Stimulated activated CD4-positive, alpha-beta T cell treated with anti-CD3 and anti-CD28 coated beads, Interleukin-12 subunit alpha, Interleukin-12 subunit beta, amount 100 ng/mL, for 48 hours (primary cell): ENCODE results near the gene TMIE.
"Not testable (repeated sequence)": the region's sequence is repeated elsewhere in the genome, so short reads cannot be mapped to it uniquely, and the experiment has no call there.

Experiments
- DNase-seq, 3 donors: peaks; one replicate each; pipeline ENCODE4 v3.0.0-alpha.2; 2020; ENCODE audit warnings: low read depth in 2 of 3, low spot score in 1 of 3

TMIE gene

DNA sequence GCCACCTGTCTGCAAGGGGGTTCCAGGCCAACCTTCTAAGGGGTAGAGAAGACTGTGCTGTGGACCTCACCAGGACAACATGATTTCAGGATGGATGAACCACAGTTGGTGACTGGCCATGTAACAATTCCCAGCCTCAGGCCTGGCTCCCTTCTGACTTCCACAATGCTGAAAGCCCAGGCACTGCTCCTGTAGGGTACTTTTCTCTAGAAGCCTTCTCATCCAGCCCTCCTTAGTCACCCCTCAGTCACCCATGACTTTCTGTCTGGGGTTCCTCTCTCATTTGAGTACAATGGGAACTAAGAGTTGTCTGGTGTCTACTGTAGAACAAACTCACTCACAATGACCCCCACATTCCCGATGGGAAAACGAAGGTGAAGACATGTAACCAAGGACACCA lies 16.3 kb upstream of the TMIE start:
- no peak for DNase-seq

DNA sequence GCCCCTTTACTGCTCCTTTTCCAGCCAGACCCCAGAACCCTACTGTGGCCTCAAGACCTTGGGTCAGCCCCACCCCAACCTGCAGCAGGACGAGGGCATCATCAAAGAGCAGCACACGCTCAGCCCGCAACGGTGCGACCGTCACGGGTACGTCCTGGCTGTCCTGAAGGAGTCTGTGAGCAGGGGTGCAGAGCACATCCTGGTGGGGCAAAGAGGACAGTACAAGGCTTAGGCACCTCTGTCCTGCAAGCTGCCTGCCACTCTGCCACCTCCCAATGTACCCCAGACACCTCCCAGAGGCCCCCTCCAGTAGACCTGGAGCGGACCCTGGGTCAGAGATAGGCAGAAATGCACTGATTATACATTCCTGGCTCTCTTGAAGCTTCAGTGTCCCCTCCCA lies 15.7 kb upstream of the TMIE start:
- DNase-seq = no peak

DNA sequence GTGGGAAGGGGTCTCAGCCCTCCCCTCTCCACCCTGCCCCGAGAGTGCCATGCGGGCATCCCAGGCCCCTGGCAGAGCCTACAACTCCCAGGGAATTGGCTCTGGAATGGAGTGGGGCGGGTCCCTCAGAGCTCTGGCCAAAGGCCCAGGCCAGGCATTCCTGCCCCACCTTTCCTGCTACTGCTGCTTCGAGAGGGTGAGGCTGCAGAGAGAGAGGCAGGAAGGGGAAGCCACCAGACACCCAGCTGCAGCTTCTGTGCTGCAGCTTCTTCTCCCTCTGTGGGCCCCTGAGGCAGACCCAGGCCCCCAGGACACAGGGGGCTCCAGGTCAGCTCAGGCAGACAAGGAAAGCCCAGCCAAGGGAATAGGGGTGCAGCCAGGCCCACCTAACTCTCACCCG lies 10.4 kb upstream of the TMIE start:
- DNase-seq = no peak

DNA sequence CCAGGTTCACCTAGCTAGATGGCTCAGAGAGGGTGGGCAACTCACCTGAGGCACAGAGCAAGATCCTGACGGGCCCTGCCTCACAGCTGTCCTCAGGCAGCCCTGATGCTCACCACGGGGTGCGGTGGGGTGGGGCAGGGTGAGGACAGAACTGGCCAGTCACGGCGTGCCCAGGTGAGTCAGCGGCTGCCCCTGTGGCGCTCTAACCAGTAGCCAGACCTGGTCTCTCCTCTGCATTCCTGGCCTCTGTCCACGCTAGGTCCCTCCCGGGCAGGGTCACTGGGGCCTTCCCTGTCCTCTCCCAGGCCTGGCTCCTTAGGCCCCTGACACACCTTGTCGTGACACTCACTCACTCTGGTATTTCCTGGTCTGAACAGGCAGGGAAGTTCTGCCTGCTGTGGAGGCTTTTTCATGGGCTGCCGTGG lies 8.6 kb upstream of the TMIE start:
- no peak for DNase-seq

DNA sequence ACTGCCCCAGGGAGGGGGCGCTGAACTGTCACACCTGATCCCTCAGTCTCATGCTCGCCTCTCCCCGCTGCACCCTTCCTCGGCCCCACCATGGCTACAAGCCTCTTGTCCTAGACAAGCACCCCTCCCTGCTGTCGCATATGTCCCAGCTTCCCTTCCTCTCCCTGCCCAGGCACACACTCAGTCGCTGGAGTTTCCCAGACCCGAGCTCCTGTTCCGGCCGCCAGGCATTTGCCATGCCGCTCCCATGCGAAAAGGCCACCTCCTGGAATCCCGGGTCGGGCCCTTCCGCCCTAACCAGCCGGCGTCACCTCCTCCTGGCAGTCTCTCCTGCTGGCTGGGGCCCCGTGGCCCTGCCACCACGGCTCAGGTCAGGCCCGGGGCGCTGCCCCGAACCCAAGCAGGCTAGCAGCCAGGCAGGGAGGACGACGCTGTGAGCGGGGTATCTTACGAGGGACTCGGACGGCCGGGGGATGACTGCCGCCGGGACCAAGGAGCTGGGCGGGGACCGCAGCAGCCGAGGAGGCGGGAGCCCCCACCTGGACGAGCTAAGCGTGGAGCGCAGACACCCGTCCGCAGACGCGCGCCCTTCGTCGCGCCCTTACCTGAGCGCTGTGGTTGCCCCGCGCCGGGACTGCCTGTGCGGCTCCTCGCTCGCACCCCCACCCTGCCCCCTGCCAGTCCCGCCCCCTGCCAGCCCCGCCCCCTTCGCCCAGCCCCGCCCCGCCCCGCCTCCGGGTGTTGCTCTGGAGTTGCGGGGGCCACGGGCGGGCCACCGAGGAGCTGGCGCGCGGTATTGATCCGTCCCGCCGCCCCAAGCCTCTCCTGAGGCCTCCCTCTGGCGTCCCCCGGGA lies 7.9 kb upstream of the TMIE start, which contains the start of gene ALS2CL:
TSS of gene ALS2CL (minus strand) at position 642 of the 854 bp plus-strand sequence. CDS start 4,239 bp downstream, outside the sequence.
- peak; percentile 23 to 46 (median 38) for DNase-seq

DNA sequence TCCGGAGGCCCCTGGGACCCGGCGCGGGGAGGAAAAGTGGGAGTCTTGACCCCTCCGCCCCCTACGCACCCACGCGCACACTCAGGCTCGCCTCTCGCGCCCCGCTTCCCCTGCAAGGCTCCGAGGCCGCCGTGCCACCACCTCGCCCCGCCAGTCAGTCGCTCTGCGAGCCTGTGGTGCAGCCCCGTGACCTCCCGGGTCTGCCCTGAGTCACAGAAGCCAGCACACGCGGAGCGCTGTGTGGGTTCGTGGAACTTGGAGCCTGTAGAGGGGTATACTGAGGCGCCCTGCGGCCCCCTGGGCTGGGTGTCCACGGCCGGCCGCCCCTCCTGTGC lies 7.3 kb upstream of the TMIE start:
- DNase-seq = peak in 2 of 3 donors; percentile 21 to 26

DNA sequence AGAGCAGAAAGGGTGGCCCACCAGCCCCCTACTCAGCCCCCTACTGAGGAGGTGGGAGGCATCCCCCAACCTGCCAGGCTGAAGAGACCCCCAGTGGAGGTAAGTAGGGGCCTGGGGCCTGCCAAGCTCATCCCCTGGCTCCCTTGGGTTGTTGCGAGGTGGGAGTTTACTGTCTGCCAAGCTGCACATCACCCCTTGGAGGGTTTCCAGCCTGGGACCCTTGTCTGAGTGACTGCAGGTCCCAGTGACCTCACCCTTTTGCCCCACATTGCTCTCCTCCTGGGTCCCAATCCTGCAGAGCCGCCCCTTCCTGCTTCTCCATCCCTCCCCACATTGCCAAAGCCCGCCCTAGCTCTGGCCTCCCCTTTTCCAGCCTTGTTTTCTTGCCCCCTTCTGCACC lies 6.7 kb upstream of the TMIE start:
- no peak for DNase-seq

DNA sequence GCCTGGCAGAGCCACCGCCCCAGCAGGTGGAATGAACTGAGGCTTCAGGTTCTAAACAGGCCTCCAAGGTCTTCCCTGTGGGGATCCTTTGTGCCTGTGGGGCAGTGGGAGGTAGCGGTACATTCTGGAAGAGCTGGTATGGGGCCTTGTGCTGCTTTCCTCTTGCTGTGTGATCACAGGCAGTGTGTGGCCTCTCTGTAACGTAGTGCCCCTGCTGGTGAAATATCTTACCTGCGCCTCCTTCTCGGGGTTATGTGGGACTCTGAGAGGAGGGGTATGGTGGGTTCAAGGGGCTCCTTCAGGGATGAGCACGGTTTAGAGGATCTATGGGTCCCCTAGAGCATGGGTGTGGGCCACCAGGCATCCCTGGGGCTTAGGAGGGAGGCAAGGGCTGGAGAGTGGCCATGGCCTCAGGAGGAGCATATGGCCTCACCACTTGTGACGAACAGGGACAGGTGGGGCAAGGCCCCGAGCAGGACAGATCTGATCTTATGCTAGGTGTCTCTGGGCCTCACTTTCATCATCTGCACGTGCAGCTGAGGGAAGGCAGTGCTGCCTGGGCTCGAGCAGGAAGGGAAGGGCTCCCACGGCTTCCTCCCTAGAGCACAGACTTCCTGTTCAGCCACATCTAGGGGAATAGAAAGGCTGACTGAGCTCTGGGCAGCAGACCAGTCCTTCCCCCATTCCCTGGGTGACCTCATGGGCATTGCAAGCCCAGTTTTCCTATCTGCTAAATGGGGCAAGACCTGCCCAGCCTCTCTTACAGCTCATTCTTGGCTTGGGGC lies 5.8 kb upstream of the TMIE start:
- peak in 2 of 3 donors; percentile 39 to 46 for DNase-seq

DNA sequence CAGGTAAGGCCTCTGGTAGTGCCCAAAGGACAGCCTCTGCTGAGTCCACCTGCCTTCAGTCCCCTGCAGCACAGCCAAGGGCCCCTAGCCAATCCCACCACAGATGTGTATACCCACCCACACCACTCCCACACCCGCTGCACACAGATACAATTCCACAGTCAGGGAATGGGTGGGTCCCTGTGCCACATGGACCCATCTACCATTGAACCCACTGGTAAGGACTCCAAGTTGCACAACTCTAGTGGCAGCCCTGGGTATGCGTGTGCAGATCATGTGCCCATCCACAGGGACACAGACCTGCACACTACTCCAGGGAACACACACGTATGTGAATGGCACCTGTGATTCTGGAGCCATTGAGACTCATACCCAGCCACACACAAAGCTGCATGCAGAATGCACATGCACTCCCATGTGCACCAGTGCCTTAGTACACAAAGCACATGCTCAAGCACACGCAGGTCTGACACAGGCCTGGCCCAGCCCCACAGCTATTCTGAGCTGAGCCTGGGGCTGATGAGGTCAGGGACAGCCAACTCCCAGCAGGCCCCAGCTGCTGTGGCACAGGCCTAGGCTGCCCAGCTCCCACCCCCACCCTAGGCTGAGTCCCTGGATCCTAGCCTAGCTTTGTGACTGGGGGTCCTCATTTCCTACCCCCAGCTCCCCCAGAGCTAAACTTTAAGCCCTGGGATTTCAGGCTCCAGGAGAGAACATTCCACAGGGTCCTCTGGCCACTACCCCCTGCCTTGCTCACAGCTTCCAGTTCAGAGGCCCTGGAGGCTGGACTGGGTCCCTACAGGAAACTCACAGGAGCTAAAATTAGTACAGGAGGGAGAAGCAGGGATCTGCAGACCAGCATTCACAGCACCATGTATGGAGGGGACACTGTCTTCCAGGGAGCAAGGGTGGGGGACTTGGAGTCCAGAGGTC lies 5.0 kb upstream of the TMIE start:
- no peak for DNase-seq

DNA sequence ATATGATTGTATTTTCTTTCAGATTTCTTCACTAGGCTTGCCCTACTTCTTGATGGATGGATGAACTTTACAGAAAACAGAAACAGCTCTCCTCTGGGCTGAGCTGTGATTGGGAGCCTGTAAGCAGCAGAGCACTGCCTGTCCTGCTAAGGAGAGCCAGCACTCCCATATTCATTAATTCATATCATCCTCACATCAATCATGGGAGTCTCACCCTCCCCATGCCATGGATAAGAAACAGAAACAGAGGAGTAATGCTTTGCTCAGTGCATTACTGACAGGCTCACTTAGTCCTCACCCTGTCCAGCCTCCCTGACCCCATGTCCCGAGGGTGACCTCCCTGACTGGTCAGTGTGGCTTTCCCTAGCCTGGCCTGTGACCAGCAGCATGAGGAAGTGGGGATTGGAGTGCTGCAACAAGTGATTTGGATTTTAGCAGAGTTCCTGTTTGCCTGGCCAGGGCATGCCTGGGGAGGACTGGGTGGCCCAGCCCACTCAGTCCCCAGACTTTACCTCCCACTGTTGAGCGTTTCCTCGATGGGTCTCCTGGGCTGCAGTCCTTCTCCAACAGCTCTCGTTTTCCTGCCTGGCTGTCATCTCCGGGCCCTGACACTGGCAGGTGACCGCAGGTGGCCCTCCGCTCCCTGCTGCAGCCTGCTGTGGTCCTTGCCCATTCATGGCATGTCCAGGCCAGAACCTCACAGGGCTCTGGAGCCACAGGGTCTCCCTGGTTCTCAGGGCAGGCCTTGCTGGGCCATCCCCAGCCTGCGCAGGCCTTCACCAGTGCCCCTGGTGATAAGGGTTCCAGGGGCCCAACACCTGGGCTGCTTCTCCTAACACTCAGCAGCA lies 1.3 kb upstream of the TMIE start:
- no peak for DNase-seq

DNA sequence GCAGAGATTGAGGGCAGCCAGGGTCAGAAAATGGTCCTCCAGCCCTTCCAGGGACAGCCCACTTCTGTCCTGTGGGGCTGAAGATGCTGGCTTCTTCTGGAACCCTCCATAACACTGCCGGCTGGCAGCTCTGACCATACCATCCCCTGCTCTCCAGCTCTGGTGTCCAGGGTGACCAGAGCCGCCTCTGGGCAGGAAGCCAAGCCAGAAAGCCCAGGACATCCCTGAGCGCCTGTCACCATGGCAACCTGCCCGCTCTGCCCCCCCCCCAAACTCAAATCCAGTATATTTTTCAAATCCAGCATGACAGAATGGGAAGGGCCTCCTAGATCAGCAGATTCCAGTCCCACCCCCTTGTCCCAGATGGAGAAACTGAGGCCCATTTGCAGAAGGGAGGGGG lies 420 bp upstream of the TMIE start:
- no peak for DNase-seq

DNA sequence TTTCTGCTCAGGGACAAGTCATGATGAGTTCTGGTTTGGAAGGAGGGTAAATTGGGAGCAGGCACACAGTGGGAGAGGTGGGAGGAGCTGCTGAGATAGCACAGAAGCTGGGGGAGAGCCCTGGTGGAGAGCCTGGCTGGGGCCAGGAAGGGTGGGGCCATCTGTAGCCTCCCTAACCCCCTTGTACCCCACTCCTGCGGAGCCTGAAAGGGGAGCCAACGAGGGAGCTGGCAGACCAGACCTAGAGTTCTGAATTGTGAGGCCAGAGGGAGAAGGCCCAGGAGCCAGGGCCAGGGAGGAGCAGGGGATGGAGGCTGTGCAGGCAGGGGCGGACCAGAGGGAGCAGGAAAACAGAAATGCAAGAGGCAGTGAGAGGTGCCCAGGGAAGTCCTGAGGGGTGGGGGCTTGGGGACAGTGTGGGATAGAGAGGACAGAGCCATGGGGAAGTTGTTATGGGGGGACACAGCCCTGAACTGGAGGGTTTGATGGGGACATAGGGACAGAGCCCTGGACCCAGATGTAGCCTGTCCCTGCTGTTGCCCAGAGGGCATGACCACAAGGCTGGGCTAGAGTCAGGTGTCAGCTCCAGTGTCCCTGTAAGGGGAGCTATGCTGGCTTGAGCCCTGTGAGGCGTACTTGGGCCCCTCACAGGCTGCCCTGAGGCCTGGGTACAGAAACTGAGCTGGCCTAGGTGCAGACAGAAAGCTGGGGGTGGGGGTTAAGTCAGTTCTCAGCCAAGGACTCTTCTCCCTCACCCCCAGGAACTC lies 1.2 kb downstream of the TMIE start:
- DNase-seq = no peak

DNA sequence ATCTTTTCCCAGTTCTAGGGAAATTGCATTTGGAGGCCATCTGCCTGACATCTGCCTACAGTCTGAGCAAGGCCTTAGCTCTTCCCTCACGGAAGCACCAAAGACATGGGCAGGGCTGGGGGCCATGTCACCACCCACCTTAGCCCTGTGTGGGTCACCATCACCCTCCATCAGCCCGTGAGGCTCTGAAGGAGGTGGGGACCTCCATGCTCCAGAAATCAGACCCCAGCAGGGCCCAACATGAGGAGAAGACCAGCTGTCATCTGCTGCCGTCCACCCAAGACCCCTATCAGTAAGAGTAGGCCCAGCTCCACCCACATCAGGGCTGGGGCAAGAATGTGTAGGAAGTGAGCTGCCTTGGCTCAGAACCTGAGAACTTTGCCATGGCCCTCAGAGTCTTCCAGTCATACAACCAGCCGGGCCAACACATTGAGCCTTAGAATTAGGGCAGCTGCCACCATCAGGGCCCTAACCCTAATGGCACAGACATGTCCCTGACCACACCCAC lies 1.9 kb downstream of the TMIE start:
- no peak for DNase-seq

DNA sequence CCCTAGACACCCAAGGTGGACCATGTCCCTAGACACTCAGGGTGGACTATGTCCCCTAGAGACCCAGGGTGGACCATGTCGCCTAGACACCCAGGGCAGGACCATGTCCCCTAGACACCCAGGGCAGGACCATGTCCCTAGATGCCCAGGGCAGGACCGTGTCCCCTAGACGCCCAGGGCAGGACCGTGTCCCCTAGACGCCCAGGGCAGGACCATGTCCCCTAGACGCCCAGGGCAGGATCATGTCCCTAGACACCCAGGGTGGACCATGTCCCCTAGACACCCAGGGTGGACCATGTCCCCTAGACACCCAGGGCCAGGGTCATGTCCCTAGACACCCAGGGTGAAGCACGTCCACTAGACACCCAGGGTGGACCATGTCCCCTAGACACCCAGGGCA lies 3.2 kb downstream of the TMIE start:
- not testable (repeated sequence) for DNase-seq

DNA sequence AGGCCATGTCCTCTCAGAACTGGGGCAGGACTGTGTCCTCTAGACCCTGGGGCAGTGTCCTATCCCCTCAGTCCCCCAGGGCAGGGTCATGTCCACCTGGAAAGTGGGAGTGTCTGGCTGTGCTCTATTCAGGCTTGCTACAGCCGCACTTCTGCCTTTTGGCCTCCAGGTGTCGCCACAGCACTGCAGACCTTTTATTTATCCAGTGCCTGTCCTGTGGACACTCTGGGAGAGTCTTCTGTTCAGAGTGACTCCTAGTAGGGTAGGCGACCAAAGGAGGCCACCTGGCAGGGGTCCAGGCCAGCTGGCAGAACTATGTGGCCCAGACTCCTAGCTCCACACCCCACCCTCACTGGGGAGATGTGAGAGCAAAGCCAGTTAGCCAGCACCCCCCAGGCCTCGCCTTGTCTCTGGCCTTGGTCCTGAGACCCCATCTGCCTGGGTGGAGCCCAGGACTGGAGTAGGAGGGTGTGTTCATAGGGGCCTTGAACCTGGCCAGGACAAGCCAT lies 3.9 kb downstream of the TMIE start:
- peak; percentile 47 to 65 (median 51) for DNase-seq

DNA sequence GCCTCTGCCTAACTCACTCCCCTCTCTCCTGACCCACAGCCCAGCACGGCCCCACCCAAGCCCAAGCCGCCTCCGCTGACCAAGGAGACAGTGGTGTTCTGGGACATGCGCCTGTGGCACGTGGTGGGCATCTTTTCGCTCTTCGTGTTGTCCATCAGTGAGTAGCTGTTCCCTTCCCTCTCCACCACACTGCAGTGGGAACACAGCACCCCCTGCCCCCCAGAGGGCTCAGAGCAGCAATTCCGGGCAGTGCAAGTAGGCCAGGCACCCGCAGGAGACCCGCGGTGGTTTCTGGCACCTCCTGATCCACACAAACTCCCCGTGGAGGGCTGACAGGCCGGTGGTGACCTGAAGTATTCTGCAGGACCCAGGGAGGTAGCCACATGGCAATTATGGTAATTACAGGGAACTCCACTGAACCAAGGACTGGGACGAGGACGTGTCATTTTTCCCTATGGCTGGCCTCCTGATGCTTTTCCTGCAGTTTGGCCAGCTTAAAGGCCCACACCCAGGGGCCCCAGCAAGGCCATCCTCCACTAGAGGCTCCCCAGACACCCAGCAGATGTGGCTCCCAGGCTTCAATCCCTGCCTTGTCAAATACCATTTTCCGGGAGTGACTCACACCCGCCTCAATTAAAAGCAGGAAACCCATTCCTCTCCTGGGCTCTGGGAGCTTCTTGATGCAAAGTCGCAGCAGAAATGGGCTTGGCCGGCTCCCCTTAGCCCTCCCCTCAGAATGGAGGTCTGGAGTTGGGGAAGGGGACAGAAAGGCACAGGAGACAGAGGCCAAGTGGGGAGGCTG lies 4.8 kb downstream of the TMIE start:
- no peak for DNase-seq

DNA sequence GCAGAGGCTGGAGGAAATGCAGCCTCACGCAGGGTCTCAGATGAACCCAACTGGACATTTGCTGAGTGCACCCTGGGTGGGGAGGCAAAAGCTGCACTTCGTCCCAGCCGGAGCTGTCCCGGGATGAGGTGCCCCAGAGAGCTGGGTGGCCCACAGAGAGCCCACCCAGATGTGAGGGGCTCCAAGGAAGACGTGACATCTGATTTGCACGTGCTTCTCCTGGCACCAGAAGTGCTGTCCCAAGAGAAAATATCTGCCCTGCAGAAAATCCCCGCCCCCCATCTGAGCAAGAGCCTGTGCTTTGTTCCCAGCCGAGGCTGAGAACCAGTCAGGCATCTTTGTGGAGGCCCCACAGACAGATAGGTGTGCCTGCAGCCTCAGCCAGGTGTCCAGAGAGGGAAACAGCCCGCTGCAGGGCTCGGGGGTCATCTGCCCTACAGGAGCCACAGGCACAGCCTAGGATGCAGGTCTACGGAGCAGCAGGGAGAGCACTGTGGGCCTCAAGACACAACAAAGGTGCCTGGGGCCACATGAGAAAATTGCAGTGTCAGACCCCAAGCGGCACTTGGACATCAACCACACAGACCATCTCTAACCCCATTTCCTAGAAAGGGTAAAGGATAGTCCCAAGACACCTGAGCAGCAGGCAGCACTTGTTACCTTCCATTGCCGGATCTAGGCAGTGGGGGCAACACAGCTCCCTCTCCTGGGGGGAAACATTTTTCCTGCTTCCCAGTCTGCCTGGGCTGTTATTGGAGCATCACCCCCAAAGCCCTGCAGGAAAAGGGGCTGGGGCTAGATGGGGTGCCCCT lies 5.8 kb downstream of the TMIE start:
- DNase-seq = no peak

DNA sequence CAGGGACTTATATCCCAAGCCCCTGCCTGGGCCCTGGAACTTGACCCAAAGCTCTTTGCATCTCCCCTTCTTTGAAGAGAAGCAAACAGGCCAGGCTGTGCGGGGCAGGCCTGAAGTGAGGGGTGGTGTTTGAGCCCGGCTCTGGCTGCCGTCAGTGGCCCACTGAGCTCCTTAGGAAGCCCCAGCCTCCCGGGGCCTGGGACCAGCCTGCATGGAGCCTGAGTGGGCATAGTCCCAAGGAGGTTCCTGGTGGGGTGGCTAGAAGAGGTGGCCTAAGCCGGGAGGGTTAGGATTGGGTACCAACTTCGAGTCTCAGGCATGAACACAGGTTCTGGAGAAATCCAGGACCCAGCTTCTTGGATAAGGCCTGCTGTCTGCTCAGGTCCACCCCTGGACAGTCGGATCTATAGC lies 6.4 kb downstream of the TMIE start:
- DNase-seq = no peak
